Urinary bladder (tissue), 4 donors: ENCODE measurements around the gene PSMC5. TPM values are rescaled to one million over a fixed set of nuclear protein-coding genes. Genes with fewer than 3 reads are reported as not detected.
"Not testable (repeated sequence)": the region's sequence is repeated elsewhere in the genome, so short reads cannot be mapped to it uniquely, and the experiment has no call there.

Experiments
- DNase-seq: peaks from one replicate; pipeline ENCODE4 v3.0.0-alpha.2; 2015; ENCODE audit errors: extremely low spot score
- H3K27ac ChIP-seq: one replicate; pipeline ENCODE4 v1.5.1; 2013; ENCODE audit warnings: low read depth, mild to moderate bottlenecking, moderate library complexity
- H3K36me3 ChIP-seq: one replicate; pipeline ENCODE4 v1.6.1; 2013; ENCODE audit warnings: mild to moderate bottlenecking, moderate library complexity; ENCODE audit not compliant: insufficient read depth
- H3K4me1 ChIP-seq: one replicate; pipeline ENCODE4 v1.6.1; 2013; ENCODE audit warnings: mild to moderate bottlenecking, moderate library complexity; ENCODE audit not compliant: insufficient read depth
- H3K4me3 ChIP-seq: one replicate; pipeline ENCODE4 v1.5.1; 2013; ENCODE audit warnings: low read depth, low read length
- WGBS: extraction: QIAGEN DNeasy Blood & Tissue Kit; methylation state at CpG from one replicate; pipeline ENCODE4 v1.1.7; 2013; 5-methylcytosine and 5-hydroxymethylcytosine counted together
- polyA plus RNA-seq: library from polyadenylated mRNA; stranded (reverse); fragments of 200-250 nt; gene quantifications from one replicate; pipeline ENCODE4 v1.2.3, GENCODE V29; 2013
- total RNA-seq: library from RNA; depleted of rRNA; stranded (reverse); fragments of >200 nt; gene quantifications from one replicate; pipeline ENCODE4 v1.2.3, GENCODE V29; 2014
- donor health status: healthy with polysubstance abuse.
- donor health status: healthy.

PSMC5 gene
- total and polyA plus RNA-seq, 2 donors, result 25.2 to 183 TPM

- Histone ChIP-seq H3K4me1 (no peaks in the 10 kb centered on the region), H3K36me3 (no peaks in the 10 kb centered on the region), H3K4me3 (no peak overlapping the region), H3K27ac (peak overlapping the region; percentile 62)
- WGBS, result 74% methylated on average over 5 of the region's 5 CpGs
- no peak for DNase-seq
Measured at GRCh38 chr17:63837962-63838600, 10.8 kb downstream of the PSMC5 start.

- H3K27ac ChIP-seq, result peak overlapping the region; percentile 28
- H3K4me3 ChIP-seq, result no peak overlapping the region
- DNase-seq, result peak; percentile 36
- no peaks in the 10 kb centered on the region for H3K4me1 ChIP-seq
- H3K36me3 ChIP-seq, result no peaks in the 10 kb centered on the region
- WGBS, result 21% methylated on average over 7 of the region's 7 CpGs
Measured at GRCh38 chr17:63838631-63839171, 11.5 kb downstream of the PSMC5 start.

GRCh38 chr17:63840591-63841349 lies 13.5 kb downstream of the PSMC5 start:
- WGBS, result 44% methylated on average over 4 of the region's 4 CpGs
- H3K4me3 ChIP-seq, result peak overlapping the region; percentile 96
- H3K4me1 ChIP-seq, result no peaks in the 10 kb centered on the region
- H3K27ac ChIP-seq, result peak overlapping the region; percentile 46
- no peak for DNase-seq
- no peaks in the 10 kb centered on the region for H3K36me3 ChIP-seq

GRCh38 chr17:63841350-63842172 lies 14.3 kb downstream of the PSMC5 start:
- no peak for DNase-seq
- 3% methylated on average over 26 of the region's 26 CpGs for WGBS
- no peaks in the 10 kb centered on the region for H3K4me1 ChIP-seq

GRCh38 chr17:63842173-63842539 lies 14.9 kb downstream of the PSMC5 start:
- H3K36me3 ChIP-seq, result no peaks in the 10 kb centered on the region
- H3K4me1 ChIP-seq, result no peaks in the 10 kb centered on the region
- peak overlapping the region; percentile 85 for H3K27ac ChIP-seq
- no peak for DNase-seq
- WGBS, result under 1% methylated on average over 36 of the region's 36 CpGs
- H3K4me3 ChIP-seq, result peak overlapping the region; percentile 96

More at GRCh38 chr17:63841350-63842172, 14.3 kb downstream of the PSMC5 start:
- Histone ChIP-seq H3K36me3 (no peaks in the 10 kb centered on the region), H3K27ac (peak overlapping the region; percentile 85), H3K4me3 (peak overlapping the region; percentile 96)

- Histone ChIP-seq H3K4me3 (peak within 1 kb of the TSS; percentile 96), H3K36me3 (no peaks in the 10 kb centered on the region), H3K4me1 (no peaks in the 10 kb centered on the region), H3K27ac (peak within 1 kb of the TSS; percentile 85)
- under 1% methylated on average over 92 of the region's 92 CpGs for WGBS
- peak; percentile 95 for DNase-seq
Measured at GRCh38 chr17:63842540-63843386, 15.5 kb downstream of the PSMC5 start, which contains the start of gene SMARCD2. Gene SMARCD2, minus strand, starts transcription at chr17:63842685. Its CDS starts 11 bp downstream, at chr17:63842674.

GRCh38 chr17:63843387-63843888 lies 16.2 kb downstream of the PSMC5 start:
- not testable (repeated sequence) for H3K27ac ChIP-seq, H3K36me3 ChIP-seq, DNase-seq, H3K4me1 ChIP-seq
- WGBS, result 6% methylated on average over 19 of the region's 19 CpGs
- H3K4me3 ChIP-seq, result peak overlapping the region; percentile 27

- H3K36me3 ChIP-seq, result no peaks in the 10 kb centered on the region
- WGBS, result 49% methylated on average over 9 of the region's 9 CpGs
- DNase-seq, result no peak
- no peak overlapping the region for H3K4me3 ChIP-seq
- H3K27ac ChIP-seq, result no peak overlapping the region
- no peaks in the 10 kb centered on the region for H3K4me1 ChIP-seq
Measured at GRCh38 chr17:63843910-63844677, 16.9 kb downstream of the PSMC5 start.

GRCh38 chr17:63845509-63845908 lies 18.3 kb downstream of the PSMC5 start:
- no peaks in the 10 kb centered on the region for H3K4me1 ChIP-seq
- H3K36me3 ChIP-seq, result no peaks in the 10 kb centered on the region
- DNase-seq, result no peak
- H3K4me3 ChIP-seq, result no peak overlapping the region
- WGBS, result 35% methylated on average over 1 of the region's 1 CpG
- H3K27ac ChIP-seq, result no peak overlapping the region

GRCh38 chr17:63847525-63848249 lies 20.5 kb downstream of the PSMC5 start:
- no peaks in the 10 kb centered on the region for H3K36me3 ChIP-seq
- no peaks in the 10 kb centered on the region for H3K4me1 ChIP-seq
- no peak for DNase-seq
- no peak overlapping the region for H3K27ac ChIP-seq
- H3K4me3 ChIP-seq, result no peak overlapping the region
- WGBS, result 80% methylated on average over 3 of the region's 3 CpGs

GRCh38 chr17:63848834-63849689 lies 21.8 kb downstream of the PSMC5 start:
- DNase-seq, result peak; percentile 77
- Histone ChIP-seq H3K27ac (no peak overlapping the region), H3K4me1 (no peaks in the 10 kb centered on the region), H3K36me3 (no peaks in the 10 kb centered on the region), H3K4me3 (no peak overlapping the region)
- 17% methylated on average over 82 of the region's 82 CpGs for WGBS
